Activated naive CD8-positive, alpha-beta T cell treated with anti-CD3 and anti-CD28 coated beads, Interleukin-2, amount 50 U/mL, for 16 hours (primary cell): ENCODE data around the gene CD163L1.

Experiments
- DNase-seq: peaks from one replicate; pipeline ENCODE4 v3.0.0-alpha.2; 2020; ENCODE audit warnings: low read depth, low spot score

CD163L1 gene

DNA sequence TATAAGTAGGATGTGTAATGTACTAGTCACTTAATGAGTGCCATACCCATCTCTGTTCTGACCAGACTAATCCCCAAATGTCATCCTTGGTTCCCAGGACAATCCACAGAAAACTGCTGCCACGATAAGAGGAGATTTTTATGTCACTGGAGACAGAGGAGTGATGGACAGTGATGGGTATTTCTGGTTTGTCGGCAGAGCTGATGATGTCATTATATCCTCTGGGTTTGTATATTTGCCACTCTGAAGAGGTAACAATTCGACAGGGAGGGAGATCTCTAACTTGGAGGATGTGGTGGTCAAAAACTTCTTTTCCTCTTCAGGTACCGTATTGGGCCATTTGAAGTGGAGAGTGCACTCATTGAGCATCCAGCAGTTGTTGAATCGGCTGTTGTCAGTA lies 119.8 kb downstream of the CD163L1 start:
- DNase-seq: no peak

- DNase-seq: no peak
Observed at GRCh38 chr12:7322599-7322998, 121.4 kb downstream of the CD163L1 start.

- no peak for DNase-seq
Observed at GRCh38 chr12:7321624-7322023, 122.3 kb downstream of the CD163L1 start.

- DNase-seq: no peak
Observed at GRCh38 chr12:7319930-7320329, 124.0 kb downstream of the CD163L1 start.

GRCh38 chr12:7310070-7310469 lies 133.9 kb downstream of the CD163L1 start:
- no peak for DNase-seq
